K562 (cell line): Measurements from ENCODE around the gene BSN. TPM values are rescaled to one million over a fixed set of nuclear protein-coding genes. Genes with fewer than 3 reads are reported as not detected.

ENCODE experiments used
- ATAC-seq: fragments of 200-7000 bp; cut with Tn5 transposase; 3 replicates; pipeline ENCODE4 v1.9.1; 2020; ENCODE audit warnings: moderate library complexity
- BruUV-seq: library from RNA; stranded (reverse); fragments of 400-500 nt; replicated peaks from 2 replicates; lab custom pipeline; 2021; lab: Mats Ljungman, UMichigan
- CTCF ChIA-PET: fragments of 300-600 bp; formaldehyde crosslinking; extraction: SDS; loops from one replicate; lab custom pipeline; 2021; ENCODE audit warnings: low intra/inter-chr PET ratio; lab: Yijun Ruan, JAX
- POLR2A ChIA-PET: fragments of 300-600, 350-650 bp; sonication (Branson Sonifier 250); formaldehyde crosslinking; extraction: SDS; loops from one replicate; lab custom pipeline; 2021; ENCODE audit warnings: antibody characterized with exemption, inconsistent platforms; lab: Yijun Ruan, JAX
- DNase-seq, 4 experiments: peaks; one replicate each; pipeline versions ENCODE4 v3.0.0 to v3.0.0-alpha.2; 2011 to 2018; ENCODE audit warnings: low spot score in 3 of 4, mixed read lengths in 3 of 4; ENCODE audit errors: extremely low read depth in 1 of 4
- FAIRE-seq: peaks from 2 replicates; lab custom pipeline; 2011; peaks lifted over from hg19 to GRCh38; lab: Jason Lieb, UNC
- H2AFZ ChIP-seq: 2 replicates; pipeline ENCODE4 v1.6.0; 2011; ENCODE audit warnings: low read depth, low read length, control low read depth, inconsistent platforms
- H3K27ac ChIP-seq: fragments of 200-600 bp; 3 replicates; pipeline ENCODE4 v1.8.0; 2011; ENCODE audit warnings: low read depth, mild to moderate bottlenecking, control low read depth, inconsistent platforms, low read length, moderate library complexity, mixed read lengths; ENCODE audit errors: extremely low read depth
- H3K27me3 ChIP-seq, 2 experiments: fragments of 300-600 bp in 1 of 2; 2 replicates in 1 of 2; 3 replicates in 1 of 2; pipeline versions ENCODE4 v1.6.0 to v1.8.0; 2011; ENCODE audit warnings: inconsistent platforms in 2 of 2, low read length in 2 of 2, mild to moderate bottlenecking in 1 of 2, mixed read lengths in 1 of 2, moderate library complexity in 1 of 2; ENCODE audit not compliant: control insufficient read depth in 2 of 2, insufficient read depth in 2 of 2
- H3K36me3 ChIP-seq: fragments of 300-600 bp; 3 replicates; pipeline ENCODE4 v1.8.0; 2011; ENCODE audit warnings: mild to moderate bottlenecking, low read length, inconsistent platforms; ENCODE audit not compliant: control insufficient read depth, insufficient read depth
- H3K4me1 ChIP-seq, 2 experiments: fragments of 200-600 bp in 1 of 2; replicated peaks in 1 of 2; 2 replicates in 1 of 2; 3 replicates in 1 of 2; pipeline versions ENCODE4 v1.5.1 to v1.8.0; 2011; ENCODE audit warnings: inconsistent platforms in 2 of 2, low read length in 2 of 2, mild to moderate bottlenecking in 1 of 2, mixed read lengths in 1 of 2, moderate library complexity in 1 of 2; ENCODE audit not compliant: control insufficient read depth in 2 of 2, insufficient read depth in 2 of 2
- H3K4me2 ChIP-seq: 2 replicates; pipeline ENCODE4 v1.6.1; 2011; ENCODE audit warnings: low read length, control low read depth, inconsistent platforms, mixed read lengths; ENCODE audit not compliant: insufficient read depth
- H3K4me3 ChIP-seq: fragments of 200-600 bp; sonication (generic), shearing (Covaris generic); 2 replicates; pipeline ENCODE4 v1.5.1; 2016; ENCODE audit warnings: control low read depth, inconsistent platforms
- H3K79me2 ChIP-seq: fragments of 200-600 bp; 3 replicates; pipeline ENCODE4 v1.8.0; 2011; ENCODE audit warnings: low read length, inconsistent platforms; ENCODE audit not compliant: control insufficient read depth, insufficient read depth
- H3K9ac ChIP-seq, 2 experiments: 2 replicates each; pipeline versions ENCODE4 v1.6.0 to v1.6.1; 2011; ENCODE audit warnings: low read depth in 2 of 2, low read length in 2 of 2, control low read depth in 1 of 2, inconsistent platforms in 1 of 2, mild to moderate bottlenecking in 1 of 2, mixed read lengths in 1 of 2; ENCODE audit not compliant: insufficient read depth in 1 of 2
- H3K9me1 ChIP-seq: one replicate; pipeline ENCODE4 v1.6.0; 2011; ENCODE audit warnings: inconsistent platforms, mild to moderate bottlenecking, low read length, moderate library complexity; ENCODE audit not compliant: control insufficient read depth, insufficient read depth
- H3K9me3 ChIP-seq: replicated peaks from 2 replicates; pipeline ENCODE4 v1.5.1; 2011; ENCODE audit warnings: low read depth, low read length, inconsistent platforms; ENCODE audit not compliant: control insufficient read depth, insufficient read depth
- H4K20me1 ChIP-seq: replicated peaks from 2 replicates; pipeline ENCODE4 v1.6.1; 2011; ENCODE audit warnings: low read length, inconsistent platforms, mixed read lengths; ENCODE audit not compliant: control insufficient read depth, insufficient read depth
- ARHGAP35 ChIP-seq: fragments of 450-650 bp; IDR thresholded peaks from 2 replicates; pipeline ENCODE4 v1.6.1; 2018; ENCODE audit not compliant: partially characterized antibody
- EP400 ChIP-seq: fragments of 450-650 bp; IDR thresholded peaks from 2 replicates; pipeline ENCODE4 v1.6.1; 2017; ENCODE audit warnings: antibody characterized with exemption, mild to moderate bottlenecking, moderate library complexity
- GABPB1 ChIP-seq: sonication (generic); formaldehyde crosslinking; IDR thresholded peaks from 2 replicates; pipeline ENCODE4 v1.8.0; 2022; ENCODE audit warnings: mild to moderate bottlenecking, missing genetic modification reagents
- IFI16 ChIP-seq: fragments of 250-450 bp; sonication (Bioruptor Pico); IDR thresholded peaks from 2 replicates; pipeline ENCODE4 v2.1.2; 2022; ENCODE audit warnings: mild to moderate bottlenecking, inconsistent platforms
- MEIS2 ChIP-seq: fragments of 450-650 bp; IDR thresholded peaks from 2 replicates; pipeline ENCODE4 v1.6.1; 2014; ENCODE audit warnings: mild to moderate bottlenecking; ENCODE audit not compliant: partially characterized antibody
- MYC ChIP-seq, 2 experiments: fragments of 250-450 bp in 1 of 2; sonication (Bioruptor Pico) in 1 of 2; IDR thresholded peaks; 2 replicates each; pipeline versions ENCODE4 v1.5.1 to v1.6.1; 2012 to 2021; ENCODE audit warnings: low read depth in 2 of 2, borderline replicate concordance in 1 of 2, improper control_type of control experiment in 1 of 2, low read length in 1 of 2, mild to moderate bottlenecking in 1 of 2, moderate library complexity in 1 of 2
- NR1H2 ChIP-seq: sonication (generic); formaldehyde crosslinking; IDR thresholded peaks from 2 replicates; pipeline ENCODE4 v1.4.0; 2020; ENCODE audit warnings: mild to moderate bottlenecking, missing genetic modification reagents
- TAL1 ChIP-seq: fragments of 450-650 bp; IDR thresholded peaks from 2 replicates; pipeline ENCODE4 v1.6.1; 2016; ENCODE audit warnings: mild to moderate bottlenecking
- YY1 ChIP-seq, 3 experiments: IDR thresholded peaks; 2 replicates each; pipeline ENCODE4 v1.6.1; 2011; ENCODE audit warnings: low read length in 2 of 3, mild to moderate bottlenecking in 2 of 3, moderate library complexity in 2 of 3, borderline replicate concordance in 1 of 3, control low read depth in 1 of 3, low read depth in 1 of 3; ENCODE audit not compliant: insufficient read depth in 3 of 3, insufficient replicate concordance in 2 of 3, control insufficient read depth in 1 of 3, insufficient read length in 1 of 3; ENCODE audit errors: extremely low read depth in 1 of 3
- ZBTB26 ChIP-seq: fragments of 450-650 bp; formaldehyde crosslinking; IDR thresholded peaks from 2 replicates; pipeline ENCODE4 v1.4.0; 2022; ENCODE audit warnings: missing genetic modification characterization
- ZNF57 ChIP-seq: fragments of 450-650 bp; formaldehyde crosslinking; IDR thresholded peaks from 2 replicates; pipeline ENCODE4 v1.4.0; 2020; ENCODE audit warnings: mild to moderate bottlenecking, moderate library complexity
- WGBS: fragments of 100-300 bp; shearing (Covaris generic); methylation state at CpG from one replicate; pipeline ENCODE4 v1.1.6; 2016; ENCODE audit warnings: low coverage, mixed read lengths; ENCODE audit not compliant: insufficient coverage; ENCODE audit errors: missing lambda C conversion rate; 5-methylcytosine and 5-hydroxymethylcytosine counted together
- in situ Hi-C: fragments of 300-500 bp; cut with MboI; formaldehyde crosslinking; loops from 4 replicates; pipeline ENCODE4 v1.15.0; 2018; ENCODE audit warnings: inconsistent platforms, mixed read lengths
- intact Hi-C: fragments of 100-400 bp; cut with micrococcal nuclease; formaldehyde crosslinking; loops from 2 replicates; pipeline ENCODE4 v1.14.2; 2022
- polyA plus RNA-seq, 8 experiments: library from polyadenylated mRNA; depleted of rRNA in 4 of 8; stranded (reverse) in 5 of 8; unstranded in 3 of 8; fragments of >200 nt; fragmentation: Nextera tagmentation in 2 of 8; fragmentation: Illumina TruSeq in 1 of 8; extraction: Ambion mirVana in 2 of 8; extraction: Trizol in 1 of 8; gene quantifications; 2 replicates each; pipeline versions ENCODE4 v1.2.1 to v1.2.3, GENCODE V29; 2011 to 2014; ENCODE audit warnings: inconsistent platforms in 1 of 8, missing spikeins in 1 of 8
- total RNA-seq, 7 experiments: library from RNA; depleted of rRNA in 6 of 7; stranded (reverse); fragments of >200 nt in 6 of 7; fragmentation: Illumina TruSeq in 2 of 7; extraction: Trizol in 2 of 7; gene quantifications; 2 replicates each; pipeline versions ENCODE4 v1.2.1 to v1.2.3, GENCODE V29; 2011 to 2021; ENCODE audit warnings: low replicate concordance in 1 of 7
- TF ChIP-seq, protein P1 (sequence below): fragments of 450-650 bp; IDR thresholded peaks from 2 replicates; pipeline ENCODE4 v1.7.0; 2016; ENCODE audit warnings: borderline replicate concordance
- TF ChIP-seq, protein P2 (sequence below): fragments of 200-800 bp; sonication (Bioruptor generic); IDR thresholded peaks from 2 replicates; pipeline ENCODE4 v1.6.1; 2017; ENCODE audit warnings: missing genetic modification characterization, missing compliant biosample characterization

BSN gene
- total and polyA plus RNA-seq, 9 of the 15 experiments (the other 6 are each of a cell fraction or from before 2014, with no cell fraction given) = 0.03 to 1.5 (median 0.29) TPM

- peak within 1 kb of the TSS; percentile 81 for H3K4me2 ChIP-seq
- H3K27me3 ChIP-seq = no peaks in the 10 kb centered on the region
- no peaks in the 10 kb centered on the region for H4K20me1 ChIP-seq
- H3K9me1 ChIP-seq = no peaks in the 10 kb centered on the region
- H3K9me3 ChIP-seq = no peaks in the 10 kb centered on the region
- WGBS = 1% methylated on average over 29 of the region's 66 CpGs
- H3K4me1 ChIP-seq = peaks cover 6 to 33% of the 10 kb centered on the region in 2 experiments; a peak in 4 of 5 replicates
- intact Hi-C loops = no loop called here
- H3K4me3 ChIP-seq = peak within 1 kb of the TSS; percentile 66
- peak; percentile 94 for ATAC-seq
- POLR2A ChIA-PET = interaction anchor here (1.0 kb wide), 1 partner anchor 13 kb away, joined by 3 read pairs; no protein-coding TSS in a partner anchor
- H3K27ac ChIP-seq = peak within 1 kb of the TSS; percentile 87
- in situ Hi-C loops = no loop called here
- peak within 1 kb of the TSS; percentile 96 for H2AFZ ChIP-seq
- H3K9ac ChIP-seq = peak within 1 kb of the TSS; percentile 72 to 94
- CTCF ChIA-PET = interaction anchor here (0.6 kb wide), 1 partner anchor 162 kb away, joined by 3 read pairs; no protein-coding TSS in a partner anchor
- DNase-seq = peak; percentile 79 to 92 (median 82)
- H3K79me2 ChIP-seq = peaks cover 23% of the 10 kb centered on the region
- TSS peak; percentile 48 for BruUV-seq
- H3K36me3 ChIP-seq = peaks cover 2% of the 10 kb centered on the region; the same call in 1 of the 3 replicates
- FAIRE-seq = peak; percentile 97
- TF ChIP-seq GABPB1 (CRISPR knock-in tag) = peak; percentile 96
- no peak for TF ChIP-seq MYC (IDR thresholded peaks at IDR 0.05; ENCODE audit: low read depth, low read length)
- TF ChIP-seq MYC (CRISPR knock-in tag; IDR thresholded peaks at IDR 0.05; ENCODE audit: borderline replicate concordance, low read depth) = 0 out of 2 replicates have a peak, but pooled peaks have one; percentile 40
- TF ChIP-seq ARHGAP35 = no peak
- TF ChIP-seq, protein P1, sequence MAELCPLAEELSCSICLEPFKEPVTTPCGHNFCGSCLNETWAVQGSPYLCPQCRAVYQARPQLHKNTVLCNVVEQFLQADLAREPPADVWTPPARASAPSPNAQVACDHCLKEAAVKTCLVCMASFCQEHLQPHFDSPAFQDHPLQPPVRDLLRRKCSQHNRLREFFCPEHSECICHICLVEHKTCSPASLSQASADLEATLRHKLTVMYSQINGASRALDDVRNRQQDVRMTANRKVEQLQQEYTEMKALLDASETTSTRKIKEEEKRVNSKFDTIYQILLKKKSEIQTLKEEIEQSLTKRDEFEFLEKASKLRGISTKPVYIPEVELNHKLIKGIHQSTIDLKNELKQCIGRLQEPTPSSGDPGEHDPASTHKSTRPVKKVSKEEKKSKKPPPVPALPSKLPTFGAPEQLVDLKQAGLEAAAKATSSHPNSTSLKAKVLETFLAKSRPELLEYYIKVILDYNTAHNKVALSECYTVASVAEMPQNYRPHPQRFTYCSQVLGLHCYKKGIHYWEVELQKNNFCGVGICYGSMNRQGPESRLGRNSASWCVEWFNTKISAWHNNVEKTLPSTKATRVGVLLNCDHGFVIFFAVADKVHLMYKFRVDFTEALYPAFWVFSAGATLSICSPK = no peak
- TF ChIP-seq YY1 (IDR thresholded peaks at IDR 0.05; ENCODE audit: borderline replicate concordance in 1 of 3, control insufficient read depth in 1 of 3, extremely low read depth in 1 of 3, insufficient read depth in 3 of 3, insufficient read length in 1 of 3, insufficient replicate concordance in 2 of 3, low read depth in 1 of 3, low read length in 2 of 3) = peak in 1 of 3 experiments; percentile 35
- peak; percentile 63 for TF ChIP-seq EP400
- peak; percentile 76 for TF ChIP-seq MEIS2
- TF ChIP-seq, protein P2, sequence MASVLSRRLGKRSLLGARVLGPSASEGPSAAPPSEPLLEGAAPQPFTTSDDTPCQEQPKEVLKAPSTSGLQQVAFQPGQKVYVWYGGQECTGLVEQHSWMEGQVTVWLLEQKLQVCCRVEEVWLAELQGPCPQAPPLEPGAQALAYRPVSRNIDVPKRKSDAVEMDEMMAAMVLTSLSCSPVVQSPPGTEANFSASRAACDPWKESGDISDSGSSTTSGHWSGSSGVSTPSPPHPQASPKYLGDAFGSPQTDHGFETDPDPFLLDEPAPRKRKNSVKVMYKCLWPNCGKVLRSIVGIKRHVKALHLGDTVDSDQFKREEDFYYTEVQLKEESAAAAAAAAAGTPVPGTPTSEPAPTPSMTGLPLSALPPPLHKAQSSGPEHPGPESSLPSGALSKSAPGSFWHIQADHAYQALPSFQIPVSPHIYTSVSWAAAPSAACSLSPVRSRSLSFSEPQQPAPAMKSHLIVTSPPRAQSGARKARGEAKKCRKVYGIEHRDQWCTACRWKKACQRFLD (CRISPR knock-in tag) = 0 out of 2 replicates have a peak, but pooled peaks have one; percentile 56
- 0 out of 2 replicates have a peak, but pooled peaks have one; percentile 17 for TF ChIP-seq ZNF57 (CRISPR knock-in tag)
- no peak for TF ChIP-seq IFI16
- 0 out of 2 replicates have a peak, but pooled peaks have one; percentile 34 for TF ChIP-seq NR1H2
- 0 out of 2 replicates have a peak, but pooled peaks have one; percentile 40 for TF ChIP-seq ZBTB26 (CRISPR knock-in tag)
- TF ChIP-seq TAL1 = peak; percentile 65; the same call in 1 of the 2 replicates
Observed at GRCh38 chr3:49689046-49689907, 135.0 kb downstream of the BSN start, which contains the start of the genes MST1 and RNF123. Gene MST1, minus strand, starts transcription at chr3:49689474. Its CDS starts 783 bp downstream, at chr3:49688691. Gene RNF123, plus strand, starts transcription at chr3:49689557. Its CDS starts 1,609 bp downstream, at chr3:49691166.
